Mesangial cell (primary cell): ENCODE results near the gene ILF3. TPM values are rescaled to one million over a fixed set of nuclear protein-coding genes. Genes with fewer than 3 reads are reported as not detected.

ENCODE experiments used
- total RNA-seq: library from RNA; depleted of rRNA; stranded (reverse); fragments of >200 nt; gene quantifications from 2 replicates; pipeline ENCODE4 v1.2.3, GENCODE V29; 2015

The ILF3 gene
- 108 and 155 TPM in 2 replicates for total RNA-seq

GRCh38 chr19:10653732-10654609 lies at the start of gene ILF3:
TSS of gene ILF3 (plus strand) at chr19:10654346. CDS start at chr19:10670606, 16,260 bp downstream.

DNA sequence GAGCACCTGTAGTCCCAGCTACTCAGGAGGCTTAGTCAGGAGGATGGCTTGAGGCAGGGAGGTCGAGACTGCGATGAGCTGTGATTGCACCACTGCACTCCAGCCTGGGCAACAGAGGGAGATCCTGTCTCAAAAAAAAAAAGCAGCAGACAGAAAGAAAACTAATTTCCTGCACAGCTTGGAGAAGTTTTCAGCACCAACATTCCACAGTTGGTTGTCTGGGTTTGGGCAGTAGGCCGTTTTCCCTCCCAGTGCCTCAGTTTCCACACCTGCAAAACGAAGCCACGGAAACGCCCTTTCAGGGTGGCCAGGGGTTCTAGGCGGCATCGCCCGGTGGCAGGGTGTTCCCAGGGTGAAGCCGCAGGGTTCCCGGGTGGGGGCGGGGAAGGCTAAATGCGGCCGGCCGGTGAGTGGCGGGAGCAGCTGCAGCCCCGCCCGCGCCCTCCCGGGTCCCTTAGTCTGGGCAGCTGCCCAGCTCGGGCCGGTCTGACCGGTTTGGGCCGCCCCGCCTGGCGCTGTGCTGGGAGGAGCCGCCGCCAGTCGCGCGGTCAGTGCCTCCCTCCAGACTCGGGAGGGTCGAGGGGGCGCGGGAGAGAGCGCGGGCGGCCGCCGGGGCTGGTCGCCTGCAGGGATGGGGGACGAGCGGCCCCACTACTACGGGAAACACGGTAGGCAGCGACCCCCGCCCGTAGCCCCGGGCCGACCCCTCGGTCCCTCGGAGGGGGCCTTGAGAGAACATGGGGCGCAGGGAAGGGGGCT lies 29.0 kb upstream of the ILF3 start, which contains the start of gene SLC44A2:
Gene SLC44A2, plus strand, starts transcription at position 551 of the 759 bp plus-strand sequence. Its CDS starts 81 bp downstream, at position 632.

GRCh38 chr19:10717356-10718204 lies 63.4 kb downstream of the ILF3 start, which contains the start of gene DNM2:
TSS of gene DNM2 (plus strand) at chr19:10718079. CDS start at chr19:10718243, 164 bp downstream.

Other genes with a start within 250 kb of the ILF3 start
- 5.2 and 8.2 TPM in 2 replicates for gene PDE4A, start 233.8 kb upstream of the ILF3 start, total RNA-seq
- gene KEAP1, start 151.0 kb upstream of the ILF3 start, total RNA-seq: 63.1 and 74.4 TPM in 2 replicates
- 0.65 and 0.76 TPM in 2 replicates for gene S1PR5, start 136.9 kb upstream of the ILF3 start, total RNA-seq
- 36.3 and 50.5 TPM in 2 replicates for gene ATG4D, start 110.4 kb upstream of the ILF3 start, total RNA-seq
- gene KRI1, start 88.3 kb upstream of the ILF3 start, total RNA-seq: 8.6 and 13.5 TPM in 2 replicates
- gene CDKN2D, start 85.4 kb upstream of the ILF3 start, total RNA-seq: 8.1 and 8.3 TPM in 2 replicates
- gene AP1M2, start 67.0 kb upstream of the ILF3 start, total RNA-seq: 18.0 and 51.0 TPM in 2 replicates
- gene SLC44A2, start 28.8 kb upstream of the ILF3 start, total RNA-seq: 37.2 and 147 TPM in 2 replicates
- gene QTRT1, start 47.1 kb downstream of the ILF3 start, total RNA-seq: 30.8 and 33.2 TPM in 2 replicates
- 127 and 194 TPM in 2 replicates for gene DNM2, start 63.7 kb downstream of the ILF3 start, total RNA-seq
- gene TMED1, start 181.9 kb downstream of the ILF3 start, total RNA-seq: 49.3 and 54.4 TPM in 2 replicates
- gene C19orf38, start 194.1 kb downstream of the ILF3 start, total RNA-seq: not detected in 2 replicates
- gene CARM1, start 217.2 kb downstream of the ILF3 start, total RNA-seq: 53.9 and 67.5 TPM in 2 replicates